AML-193 (cell line): ENCODE results near the gene CA12.
"Not testable (repeated sequence)": the region's sequence is repeated elsewhere in the genome, so short reads cannot be mapped to it uniquely, and the experiment has no call there.

Experiments used
- DNase-seq, 2 experiments: peaks; one replicate each; lab custom pipeline; 2025; lab: John Stamatoyannopoulos, UW

The CA12 gene

DNA sequence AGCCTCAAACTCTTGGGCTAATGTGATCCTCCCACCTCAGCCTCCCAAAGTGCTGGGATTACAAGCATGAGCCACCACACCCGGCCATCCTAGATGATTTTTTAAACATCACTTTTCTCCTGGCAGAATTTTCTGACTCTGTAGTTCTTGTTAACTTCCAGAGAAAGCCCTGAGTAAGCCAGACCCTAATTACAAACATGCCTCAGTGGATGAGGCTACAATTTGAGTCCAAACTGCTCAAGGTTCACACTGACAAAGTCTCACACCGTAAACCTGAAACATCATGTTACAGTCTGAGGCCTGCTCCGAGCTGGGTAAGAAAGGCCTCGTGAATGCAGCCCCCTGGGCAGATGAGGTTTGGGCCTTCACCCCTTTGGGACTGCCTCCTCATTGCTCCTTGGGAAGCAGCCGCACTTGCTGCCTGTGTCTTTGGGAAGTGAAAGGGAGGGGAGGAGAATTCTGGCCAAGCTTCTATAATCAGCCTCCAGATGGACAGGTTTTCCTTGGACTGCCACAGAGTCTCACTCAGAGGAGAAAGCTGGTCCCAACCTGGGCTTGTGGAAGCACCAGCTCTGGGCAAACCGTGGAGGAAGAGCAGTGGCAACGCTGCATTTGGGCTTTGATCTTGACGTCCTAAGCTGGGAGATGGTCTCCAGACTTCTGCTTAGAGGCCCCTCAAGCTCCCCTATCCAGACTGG, 46.0 kb downstream of the CA12 start:
- no peak for DNase-seq

DNA sequence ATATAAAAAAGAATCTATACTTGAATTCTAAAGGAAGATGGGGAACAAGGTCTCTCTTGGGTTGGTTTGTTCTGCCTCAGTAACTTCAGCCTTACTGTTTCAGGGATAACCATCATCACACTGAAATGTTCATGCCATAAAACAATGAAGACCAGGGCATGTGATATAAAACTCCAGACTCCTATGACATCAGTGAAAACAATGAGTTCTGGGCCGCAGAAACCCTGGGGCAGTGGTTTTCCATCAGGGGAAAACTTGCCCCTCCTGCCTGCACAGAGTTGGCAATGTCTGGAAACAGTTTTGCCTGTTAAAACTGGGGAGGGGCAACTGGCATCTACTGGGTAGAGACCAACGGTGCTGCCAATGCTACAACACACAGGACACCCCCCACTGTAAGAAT, 46.8 kb downstream of the CA12 start:
- DNase-seq, result no peak

GRCh38 chr15:63332367-63333124, 49.1 kb downstream of the CA12 start:
- no peak for DNase-seq

DNA sequence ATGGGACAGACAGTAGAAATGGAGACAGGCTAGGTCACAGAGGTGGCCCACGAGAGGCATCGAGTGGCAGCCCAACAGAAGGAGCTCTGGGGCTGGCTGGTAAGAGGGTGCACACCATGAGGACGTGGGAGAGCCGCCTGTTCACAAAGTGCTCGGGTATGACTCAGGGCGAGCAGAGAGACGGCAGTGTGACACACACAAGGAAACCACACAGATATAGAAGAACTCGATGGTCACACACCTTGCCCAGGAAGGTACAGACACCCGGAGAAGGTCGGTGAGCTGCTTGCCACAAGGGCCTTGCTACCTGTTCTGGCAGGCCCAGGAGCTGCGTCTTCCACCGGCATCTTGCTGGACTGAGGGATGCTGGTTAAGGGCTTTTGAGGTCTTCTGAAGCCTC, 50.2 kb downstream of the CA12 start:
- no peak for DNase-seq

DNA sequence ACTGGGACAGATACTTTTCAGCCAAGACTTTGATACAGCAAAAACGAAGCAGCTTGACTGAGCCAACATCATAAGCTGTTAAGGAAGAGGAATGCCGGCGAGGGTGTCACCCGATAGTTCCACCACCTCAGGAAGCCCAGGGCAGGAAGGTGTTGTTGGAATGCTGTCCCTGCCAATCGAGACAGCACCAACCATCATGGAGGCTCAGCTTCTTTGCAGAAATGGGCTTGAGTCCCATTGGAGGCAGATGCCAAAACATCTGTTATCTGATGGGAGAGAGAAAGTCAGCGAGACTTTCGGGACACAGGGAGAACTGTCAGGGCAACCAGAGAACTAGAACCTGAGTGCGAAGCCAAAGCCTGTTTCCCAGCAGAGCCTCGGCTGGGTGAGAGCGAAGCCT, 50.7 kb downstream of the CA12 start:
- no peak for DNase-seq

GRCh38 chr15:63329567-63330350, 51.9 kb downstream of the CA12 start:
- no peak for DNase-seq

DNA sequence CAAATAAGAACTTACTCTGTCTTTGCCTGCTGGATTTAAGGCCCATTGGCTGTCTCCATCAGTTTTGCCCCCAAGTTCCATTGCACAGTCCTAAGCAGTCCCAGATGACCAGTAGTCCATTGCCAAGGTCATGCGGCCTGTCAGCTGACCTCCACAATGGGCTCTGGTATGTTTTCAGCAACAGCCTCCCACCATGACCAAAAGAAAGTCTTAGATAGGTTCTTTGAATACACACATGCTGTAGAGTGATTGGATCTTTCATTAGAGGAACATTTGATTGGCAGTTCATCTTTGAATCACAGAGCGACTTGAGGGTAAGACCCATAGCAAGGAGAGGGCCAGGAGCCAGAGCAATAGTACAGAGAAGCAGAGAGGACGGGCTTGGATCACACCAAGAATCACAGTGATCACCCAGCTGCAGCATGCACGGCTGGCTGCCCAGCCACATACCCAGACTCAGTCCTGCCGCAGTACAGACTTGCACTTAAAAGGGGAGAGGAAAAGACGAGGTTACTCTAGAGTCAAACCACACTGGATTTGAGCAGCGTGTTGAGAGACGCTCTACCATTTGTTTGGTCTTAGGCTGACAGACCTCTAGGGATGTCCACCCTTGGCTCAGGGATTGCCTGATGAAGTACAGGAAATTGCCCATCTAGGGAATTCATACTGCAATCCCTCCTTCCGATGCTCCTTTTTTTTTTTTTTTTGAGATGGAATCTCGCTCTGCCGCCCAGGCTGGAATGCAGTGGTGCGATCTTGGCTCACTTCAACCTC, 53.8 kb downstream of the CA12 start:
- no peak for DNase-seq

- no peak for DNase-seq
Observed at GRCh38 chr15:63324770-63325169, 56.9 kb downstream of the CA12 start.

- no peak for DNase-seq
Observed at GRCh38 chr15:63323798-63324563, 57.7 kb downstream of the CA12 start.

- DNase-seq, result no peak
Observed at GRCh38 chr15:63322541-63322940, 59.1 kb downstream of the CA12 start.

- DNase-seq, result no peak
Observed at GRCh38 chr15:63321462-63321861, 60.2 kb downstream of the CA12 start.

GRCh38 chr15:63320981-63321380, 60.7 kb downstream of the CA12 start:
- not testable (repeated sequence) for DNase-seq

GRCh38 chr15:63320446-63320845, 61.2 kb downstream of the CA12 start:
- not testable (repeated sequence) for DNase-seq

DNA sequence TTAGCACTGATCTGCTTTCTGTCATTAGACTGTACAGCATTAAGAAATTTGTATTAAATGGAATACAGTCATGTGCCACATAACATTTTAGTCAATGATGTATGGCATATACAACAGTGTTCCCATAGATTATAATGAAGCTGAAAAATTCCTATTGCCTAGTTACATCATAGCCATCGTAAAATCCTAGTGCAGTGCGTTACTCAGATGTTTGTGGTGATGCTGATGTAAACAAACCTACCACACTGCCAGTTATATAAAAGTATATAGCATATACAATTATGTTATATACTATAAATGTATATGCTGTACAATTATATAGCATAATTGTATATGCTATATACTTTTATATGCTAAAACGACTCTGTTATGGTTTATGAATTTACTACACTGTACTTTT, 62.6 kb downstream of the CA12 start:
- no peak for DNase-seq

GRCh38 chr15:63318344-63318743, 63.3 kb downstream of the CA12 start:
- no peak for DNase-seq

DNA sequence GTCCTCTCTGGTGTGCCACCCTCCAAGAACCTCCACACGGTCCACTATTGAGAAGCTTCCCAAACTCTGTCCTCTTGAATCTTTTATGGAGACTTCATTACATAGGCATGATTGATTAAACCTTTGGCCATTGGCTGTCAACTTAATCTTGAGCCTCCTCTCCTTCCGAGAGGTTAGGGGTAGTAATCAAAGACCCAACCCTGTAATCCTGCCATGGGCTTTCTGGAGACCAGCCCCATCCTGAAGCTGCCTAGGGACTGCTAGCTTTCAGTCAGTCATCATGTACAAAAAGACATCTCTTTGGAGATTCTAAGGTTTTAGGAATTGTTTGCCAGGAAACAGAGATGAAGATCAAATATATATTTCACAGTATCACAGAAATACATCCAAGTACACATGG, 67.2 kb downstream of the CA12 start:
- no peak for DNase-seq

- DNase-seq, result no peak
Observed at GRCh38 chr15:63313825-63314224, 67.8 kb downstream of the CA12 start.

- DNase-seq, result no peak
Observed at GRCh38 chr15:63312286-63312685, 69.4 kb downstream of the CA12 start.

- DNase-seq, result no peak
Observed at GRCh38 chr15:63310646-63311045, 71.0 kb downstream of the CA12 start.

GRCh38 chr15:63308947-63309346, 72.7 kb downstream of the CA12 start:
- no peak for DNase-seq

DNA sequence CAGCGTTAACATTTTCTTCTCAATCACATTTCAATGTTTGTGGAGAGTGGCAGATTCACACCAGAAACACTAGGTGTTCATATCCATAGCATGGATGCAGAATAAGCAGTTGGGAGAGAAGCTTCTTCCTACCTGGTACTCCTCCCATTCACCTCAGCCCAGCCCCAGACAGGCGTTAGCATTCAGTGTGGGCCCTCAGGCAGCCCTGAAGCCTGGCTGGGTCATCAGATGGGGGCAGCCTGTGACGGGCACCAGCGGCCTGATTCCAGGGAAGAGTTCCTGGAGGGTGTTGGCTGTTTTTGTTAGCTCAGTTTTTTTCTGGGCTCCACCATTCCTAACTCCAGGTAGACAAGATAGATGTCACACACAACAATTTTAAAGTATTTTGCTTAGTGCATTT, 73.2 kb downstream of the CA12 start:
- no peak for DNase-seq
